RWPE2 (cell line): ENCODE data around the gene EPHA2.

Experiments used
- ATAC-seq: fragments of 200-7000 bp; cut with Tn5 transposase; 3 replicates; pipeline ENCODE4 v1.9.1; 2021; ENCODE audit warnings: low read depth
- DNase-seq: peaks from one replicate; pipeline ENCODE4 v3.0.0-alpha.2; 2020; ENCODE audit warnings: low spot score
- H3K27ac ChIP-seq: fragments of 450-650 bp; 2 replicates; pipeline ENCODE4 v1.5.1; 2017; ENCODE audit warnings: mild to moderate bottlenecking; ENCODE audit not compliant: poor library complexity, severe bottlenecking
- H3K27me3 ChIP-seq: fragments of 250-450 bp; sonication (Bioruptor Pico); 2 replicates; pipeline ENCODE4 v1.5.1; 2021; ENCODE audit warnings: mild to moderate bottlenecking, moderate library complexity; ENCODE audit not compliant: insufficient read depth, poor library complexity, severe bottlenecking
- H3K36me3 ChIP-seq: fragments of 250-450 bp; sonication (Bioruptor Pico); 2 replicates; pipeline ENCODE4 v1.5.1; 2020; ENCODE audit warnings: low read depth, mild to moderate bottlenecking, moderate library complexity
- H3K4me1 ChIP-seq: fragments of 250-450 bp; sonication (Bioruptor Pico); 2 replicates; pipeline ENCODE4 v1.5.1; 2021; ENCODE audit warnings: mild to moderate bottlenecking, moderate library complexity; ENCODE audit not compliant: insufficient read depth, poor library complexity, severe bottlenecking
- H3K4me3 ChIP-seq: fragments of 250-450 bp; sonication (Bioruptor Pico); 2 replicates; pipeline ENCODE4 v1.5.1; 2021; ENCODE audit warnings: mild to moderate bottlenecking, moderate library complexity; ENCODE audit not compliant: severe bottlenecking
- H3K9me3 ChIP-seq: fragments of 250-450 bp; sonication (Bioruptor Pico); 2 replicates; pipeline ENCODE4 v1.5.1; 2021; ENCODE audit warnings: mild to moderate bottlenecking, moderate library complexity; ENCODE audit not compliant: severe bottlenecking
- TF ChIP-seq, protein P1 (sequence below): fragments of 450-650 bp; IDR thresholded peaks from one replicate; pipeline ENCODE4 v1.5.1; 2017; ENCODE audit warnings: mild to moderate bottlenecking, moderate library complexity; ENCODE audit not compliant: poor library complexity, severe bottlenecking

The EPHA2 gene

DNA sequence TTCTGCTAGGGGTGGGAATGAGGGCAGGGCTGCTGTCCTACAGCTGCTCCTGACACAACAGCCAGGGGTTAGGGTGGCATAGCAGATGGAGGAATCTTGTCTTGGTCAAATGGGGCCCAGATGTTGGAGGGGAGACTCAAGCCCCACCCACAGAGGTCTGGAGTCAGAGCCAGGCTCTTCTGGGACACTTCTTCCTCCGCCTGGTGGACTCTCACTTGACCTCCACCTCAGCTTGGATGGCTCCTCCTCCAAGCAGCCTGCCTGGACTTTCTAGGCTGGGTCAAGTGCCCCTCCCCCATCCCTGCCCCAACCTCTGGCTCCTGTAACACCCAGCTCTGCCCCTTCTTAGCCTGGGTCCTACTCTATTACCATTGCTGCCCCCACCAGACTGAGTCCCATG, 35.5 kb downstream of the EPHA2 start:
- no peaks in the 10 kb centered on the region for H3K9me3 ChIP-seq
- peaks cover 17% of the 10 kb centered on the region for H3K4me1 ChIP-seq
- H3K4me3 ChIP-seq = no peak overlapping the region
- peaks cover 26% of the 10 kb centered on the region for H3K36me3 ChIP-seq
- ATAC-seq (peak; percentile 4; the same call in 2 of the 3 replicates), DNase-seq (peak; percentile 34)
- H3K27me3 ChIP-seq = no peaks in the 10 kb centered on the region
- peak overlapping the region; percentile 3 for H3K27ac ChIP-seq
- TF ChIP-seq, protein P1, sequence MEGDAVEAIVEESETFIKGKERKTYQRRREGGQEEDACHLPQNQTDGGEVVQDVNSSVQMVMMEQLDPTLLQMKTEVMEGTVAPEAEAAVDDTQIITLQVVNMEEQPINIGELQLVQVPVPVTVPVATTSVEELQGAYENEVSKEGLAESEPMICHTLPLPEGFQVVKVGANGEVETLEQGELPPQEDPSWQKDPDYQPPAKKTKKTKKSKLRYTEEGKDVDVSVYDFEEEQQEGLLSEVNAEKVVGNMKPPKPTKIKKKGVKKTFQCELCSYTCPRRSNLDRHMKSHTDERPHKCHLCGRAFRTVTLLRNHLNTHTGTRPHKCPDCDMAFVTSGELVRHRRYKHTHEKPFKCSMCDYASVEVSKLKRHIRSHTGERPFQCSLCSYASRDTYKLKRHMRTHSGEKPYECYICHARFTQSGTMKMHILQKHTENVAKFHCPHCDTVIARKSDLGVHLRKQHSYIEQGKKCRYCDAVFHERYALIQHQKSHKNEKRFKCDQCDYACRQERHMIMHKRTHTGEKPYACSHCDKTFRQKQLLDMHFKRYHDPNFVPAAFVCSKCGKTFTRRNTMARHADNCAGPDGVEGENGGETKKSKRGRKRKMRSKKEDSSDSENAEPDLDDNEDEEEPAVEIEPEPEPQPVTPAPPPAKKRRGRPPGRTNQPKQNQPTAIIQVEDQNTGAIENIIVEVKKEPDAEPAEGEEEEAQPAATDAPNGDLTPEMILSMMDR = no peak

GRCh38 chr1:16119926-16120325, 35.9 kb downstream of the EPHA2 start:
- Histone ChIP-seq H3K9me3 (no peaks in the 10 kb centered on the region), H3K4me1 (peaks cover 17% of the 10 kb centered on the region), H3K27ac (peak overlapping the region; percentile 3), H3K27me3 (no peaks in the 10 kb centered on the region), H3K4me3 (no peak overlapping the region), H3K36me3 (peaks cover 22% of the 10 kb centered on the region)
- TF ChIP-seq, protein P1 = no peak
- DNase-seq (peak; percentile 23), ATAC-seq (0 out of 3 replicates have a peak, but pooled peaks have one; percentile 0)

- H3K4me1 ChIP-seq = peaks cover 14% of the 10 kb centered on the region
- DNase-seq (peak; percentile 30), ATAC-seq (0 out of 3 replicates have a peak, but pooled peaks have one; percentile 1)
- TF ChIP-seq, protein P1 = no peak
- no peak overlapping the region for H3K4me3 ChIP-seq
- no peaks in the 10 kb centered on the region for H3K27me3 ChIP-seq
- no peaks in the 10 kb centered on the region for H3K9me3 ChIP-seq
- H3K27ac ChIP-seq = no peak overlapping the region
- H3K36me3 ChIP-seq = peaks cover 17% of the 10 kb centered on the region
These were observed 36.4 kb downstream of the EPHA2 start for GRCh38 chr1:16119504-16119903.

DNA sequence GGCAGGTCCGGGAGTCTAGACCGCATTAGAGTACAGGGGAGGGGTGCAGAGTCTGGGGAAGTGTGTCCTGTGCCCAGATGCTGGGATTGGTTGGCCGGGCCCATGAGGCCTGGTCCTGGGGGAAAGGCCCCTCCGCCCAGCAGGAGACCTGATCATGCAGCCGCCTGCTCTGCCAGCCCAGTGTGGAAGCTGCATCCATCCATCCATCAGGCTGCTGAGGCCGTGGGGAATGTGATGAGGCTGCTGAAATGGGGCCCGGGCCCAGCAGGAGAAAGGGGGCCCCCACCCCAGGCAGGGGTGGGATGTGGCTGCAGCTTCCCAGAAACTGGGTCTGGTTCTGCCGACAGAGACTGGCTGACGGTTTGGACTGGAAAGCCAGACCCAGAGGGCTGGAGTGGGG, 37.2 kb downstream of the EPHA2 start:
- H3K27me3 ChIP-seq = no peaks in the 10 kb centered on the region
- H3K4me3 ChIP-seq = no peak overlapping the region
- TF ChIP-seq, protein P1 = no peak
- peaks cover 6% of the 10 kb centered on the region for H3K4me1 ChIP-seq
- peak; percentile 36 for DNase-seq
- no peak overlapping the region for H3K27ac ChIP-seq
- ATAC-seq = no peak
- peaks cover 9% of the 10 kb centered on the region for H3K36me3 ChIP-seq
- no peaks in the 10 kb centered on the region for H3K9me3 ChIP-seq

DNA sequence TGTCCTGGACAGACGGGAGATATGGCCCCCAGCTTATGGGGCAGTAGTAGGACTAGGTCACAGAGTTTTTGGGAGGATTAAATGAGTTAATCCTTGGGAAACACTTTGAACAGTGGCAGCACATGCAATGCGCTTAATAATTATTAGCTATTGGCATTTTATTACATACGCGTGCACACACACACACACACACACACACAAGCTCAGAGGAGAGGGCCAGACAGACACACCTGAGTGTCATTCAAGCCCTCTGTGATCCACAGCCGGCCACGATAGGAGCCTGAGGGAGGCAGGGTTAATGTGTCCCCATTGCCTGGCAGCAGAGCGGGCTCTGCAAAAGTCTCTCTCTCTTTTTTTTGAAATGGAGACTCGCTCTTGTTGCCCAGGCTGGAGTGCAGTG, 37.9 kb downstream of the EPHA2 start:
- no peaks in the 10 kb centered on the region for H3K9me3 ChIP-seq
- no peak overlapping the region for H3K27ac ChIP-seq
- DNase-seq = no peak
- H3K4me1 ChIP-seq = peaks cover 2% of the 10 kb centered on the region
- no peak overlapping the region for H3K4me3 ChIP-seq
- TF ChIP-seq, protein P1 = no peak
- no peaks in the 10 kb centered on the region for H3K27me3 ChIP-seq
- peaks cover 2% of the 10 kb centered on the region for H3K36me3 ChIP-seq
- no peak for ATAC-seq
